BLaER1 (cell line): Measurements from ENCODE around the gene SDK1.

Source experiments
- H3K27ac ChIP-seq: shearing (Covaris generic); formaldehyde crosslinking; 2 replicates; pipeline ENCODE4 v1.8.1; 2022
- H3K27me3 ChIP-seq: shearing (Covaris generic); formaldehyde crosslinking; 2 replicates; pipeline ENCODE4 v1.8.1; 2022
- H3K36me3 ChIP-seq: shearing (Covaris generic); formaldehyde crosslinking; 2 replicates; pipeline ENCODE4 v1.8.1; 2022
- H3K4me1 ChIP-seq: shearing (Covaris generic); formaldehyde crosslinking; 2 replicates; pipeline ENCODE4 v1.8.1; 2022
- H3K4me2 ChIP-seq: shearing (Covaris generic); formaldehyde crosslinking; 2 replicates; pipeline ENCODE4 v1.8.1; 2022
- H3K4me3 ChIP-seq: shearing (Covaris generic); formaldehyde crosslinking; 2 replicates; pipeline ENCODE4 v1.8.1; 2022
- H3K9ac ChIP-seq: shearing (Covaris generic); formaldehyde crosslinking; 2 replicates; pipeline ENCODE4 v1.8.1; 2022
- H3K9me3 ChIP-seq: shearing (Covaris generic); formaldehyde crosslinking; 2 replicates; pipeline ENCODE4 v1.8.1; 2022
- H4K20me1 ChIP-seq: shearing (Covaris generic); formaldehyde crosslinking; 2 replicates; pipeline ENCODE4 v1.8.1; 2022
- Cebpa-rat ChIP-seq: shearing (Covaris generic); IDR thresholded peaks from 2 replicates; pipeline ENCODE4 v1.8.1; 2022

Gene SDK1

GRCh38 chr7:3370068-3370830 lies 69.2 kb downstream of the SDK1 start:
- H3K9me3 ChIP-seq, result no peaks in the 10 kb centered on the region
- H3K4me2 ChIP-seq, result peak overlapping the region; percentile 69; the same call in 1 of the 2 replicates
- H4K20me1 ChIP-seq, result no peaks in the 10 kb centered on the region
- no peak overlapping the region for H3K27ac ChIP-seq
- H3K9ac ChIP-seq, result no peak overlapping the region
- peaks cover 26% of the 10 kb centered on the region for H3K4me1 ChIP-seq
- H3K27me3 ChIP-seq, result no peaks in the 10 kb centered on the region
- no peaks in the 10 kb centered on the region for H3K36me3 ChIP-seq
- TF ChIP-seq Cebpa-rat, result no peak
- H3K4me3 ChIP-seq, result no peak overlapping the region

- Histone ChIP-seq H4K20me1 (no peaks in the 10 kb centered on the region), H3K4me3 (no peak overlapping the region), H3K4me1 (peaks cover 26% of the 10 kb centered on the region), H3K9me3 (no peaks in the 10 kb centered on the region), H3K4me2 (peak overlapping the region; percentile 69), H3K9ac (no peak overlapping the region), H3K27me3 (no peaks in the 10 kb centered on the region), H3K27ac (no peak overlapping the region), H3K36me3 (no peaks in the 10 kb centered on the region)
- TF ChIP-seq Cebpa-rat, result no peak
These were observed 69.9 kb downstream of the SDK1 start for GRCh38 chr7:3370921-3371320.

GRCh38 chr7:3371601-3372000 lies 70.5 kb downstream of the SDK1 start:
- Histone ChIP-seq H3K27ac (no peak overlapping the region), H3K27me3 (no peaks in the 10 kb centered on the region), H3K36me3 (no peaks in the 10 kb centered on the region), H3K9ac (no peak overlapping the region), H3K4me3 (no peak overlapping the region), H3K9me3 (no peaks in the 10 kb centered on the region), H3K4me1 (peaks cover 26% of the 10 kb centered on the region), H4K20me1 (no peaks in the 10 kb centered on the region), H3K4me2 (peak overlapping the region; percentile 69)
- TF ChIP-seq Cebpa-rat, result no peak

- no peak for TF ChIP-seq Cebpa-rat
- no peaks in the 10 kb centered on the region for H3K36me3 ChIP-seq
- H4K20me1 ChIP-seq, result no peaks in the 10 kb centered on the region
- no peak overlapping the region for H3K9ac ChIP-seq
- no peak overlapping the region for H3K27ac ChIP-seq
- H3K27me3 ChIP-seq, result no peaks in the 10 kb centered on the region
- peaks cover 26% of the 10 kb centered on the region for H3K4me1 ChIP-seq
- H3K9me3 ChIP-seq, result no peaks in the 10 kb centered on the region
- no peak overlapping the region for H3K4me3 ChIP-seq
- H3K4me2 ChIP-seq, result no peak overlapping the region
These were observed 73.2 kb downstream of the SDK1 start for GRCh38 chr7:3374239-3374638.

- H3K4me1 ChIP-seq, result no peaks in the 10 kb centered on the region
- H3K4me3 ChIP-seq, result no peak overlapping the region
- H3K27me3 ChIP-seq, result no peaks in the 10 kb centered on the region
- H3K9ac ChIP-seq, result no peak overlapping the region
- no peaks in the 10 kb centered on the region for H3K9me3 ChIP-seq
- no peak for TF ChIP-seq Cebpa-rat
- no peak overlapping the region for H3K4me2 ChIP-seq
- no peaks in the 10 kb centered on the region for H4K20me1 ChIP-seq
- no peaks in the 10 kb centered on the region for H3K36me3 ChIP-seq
- H3K27ac ChIP-seq, result no peak overlapping the region
These were observed 77.5 kb downstream of the SDK1 start for GRCh38 chr7:3378390-3379150.

- no peaks in the 10 kb centered on the region for H3K27me3 ChIP-seq
- H3K27ac ChIP-seq, result no peak overlapping the region
- no peaks in the 10 kb centered on the region for H3K4me1 ChIP-seq
- no peaks in the 10 kb centered on the region for H3K9me3 ChIP-seq
- no peak for TF ChIP-seq Cebpa-rat
- H4K20me1 ChIP-seq, result no peaks in the 10 kb centered on the region
- no peaks in the 10 kb centered on the region for H3K36me3 ChIP-seq
- no peak overlapping the region for H3K4me2 ChIP-seq
- no peak overlapping the region for H3K4me3 ChIP-seq
- no peak overlapping the region for H3K9ac ChIP-seq
These were observed 79.0 kb downstream of the SDK1 start for GRCh38 chr7:3380034-3380433.

GRCh38 chr7:3380886-3381685 lies 80.0 kb downstream of the SDK1 start:
- Histone ChIP-seq H3K9me3 (no peaks in the 10 kb centered on the region), H3K9ac (no peak overlapping the region), H3K4me2 (no peak overlapping the region), H3K27me3 (no peaks in the 10 kb centered on the region), H3K4me3 (no peak overlapping the region), H3K27ac (no peak overlapping the region), H3K36me3 (no peaks in the 10 kb centered on the region), H4K20me1 (no peaks in the 10 kb centered on the region), H3K4me1 (no peaks in the 10 kb centered on the region)
- no peak for TF ChIP-seq Cebpa-rat

- no peak overlapping the region for H3K4me3 ChIP-seq
- no peak overlapping the region for H3K9ac ChIP-seq
- TF ChIP-seq Cebpa-rat, result no peak
- no peak overlapping the region for H3K4me2 ChIP-seq
- H3K36me3 ChIP-seq, result no peaks in the 10 kb centered on the region
- H3K4me1 ChIP-seq, result no peaks in the 10 kb centered on the region
- no peaks in the 10 kb centered on the region for H4K20me1 ChIP-seq
- no peaks in the 10 kb centered on the region for H3K9me3 ChIP-seq
- no peak overlapping the region for H3K27ac ChIP-seq
- H3K27me3 ChIP-seq, result no peaks in the 10 kb centered on the region
These were observed 85.6 kb downstream of the SDK1 start for GRCh38 chr7:3386423-3387190.

GRCh38 chr7:3393862-3394261 lies 92.8 kb downstream of the SDK1 start:
- Histone ChIP-seq H3K4me3 (no peak overlapping the region), H3K9ac (no peak overlapping the region), H3K36me3 (no peaks in the 10 kb centered on the region), H4K20me1 (no peaks in the 10 kb centered on the region), H3K27me3 (no peaks in the 10 kb centered on the region), H3K4me2 (no peak overlapping the region), H3K27ac (no peak overlapping the region), H3K4me1 (no peaks in the 10 kb centered on the region), H3K9me3 (peaks cover 22% of the 10 kb centered on the region)
- TF ChIP-seq Cebpa-rat, result no peak
